ENCODE results near the gene CNOT1.
A peak's percentile ranks its signal among the peaks of the same experiment; 100 is the strongest.

Gene CNOT1

GRCh38 chr16:58516768-58517107 is 112.9 kb downstream of the CNOT1 start:
- DNase-seq (ENCODE audit: low read depth) = no peak

DNA sequence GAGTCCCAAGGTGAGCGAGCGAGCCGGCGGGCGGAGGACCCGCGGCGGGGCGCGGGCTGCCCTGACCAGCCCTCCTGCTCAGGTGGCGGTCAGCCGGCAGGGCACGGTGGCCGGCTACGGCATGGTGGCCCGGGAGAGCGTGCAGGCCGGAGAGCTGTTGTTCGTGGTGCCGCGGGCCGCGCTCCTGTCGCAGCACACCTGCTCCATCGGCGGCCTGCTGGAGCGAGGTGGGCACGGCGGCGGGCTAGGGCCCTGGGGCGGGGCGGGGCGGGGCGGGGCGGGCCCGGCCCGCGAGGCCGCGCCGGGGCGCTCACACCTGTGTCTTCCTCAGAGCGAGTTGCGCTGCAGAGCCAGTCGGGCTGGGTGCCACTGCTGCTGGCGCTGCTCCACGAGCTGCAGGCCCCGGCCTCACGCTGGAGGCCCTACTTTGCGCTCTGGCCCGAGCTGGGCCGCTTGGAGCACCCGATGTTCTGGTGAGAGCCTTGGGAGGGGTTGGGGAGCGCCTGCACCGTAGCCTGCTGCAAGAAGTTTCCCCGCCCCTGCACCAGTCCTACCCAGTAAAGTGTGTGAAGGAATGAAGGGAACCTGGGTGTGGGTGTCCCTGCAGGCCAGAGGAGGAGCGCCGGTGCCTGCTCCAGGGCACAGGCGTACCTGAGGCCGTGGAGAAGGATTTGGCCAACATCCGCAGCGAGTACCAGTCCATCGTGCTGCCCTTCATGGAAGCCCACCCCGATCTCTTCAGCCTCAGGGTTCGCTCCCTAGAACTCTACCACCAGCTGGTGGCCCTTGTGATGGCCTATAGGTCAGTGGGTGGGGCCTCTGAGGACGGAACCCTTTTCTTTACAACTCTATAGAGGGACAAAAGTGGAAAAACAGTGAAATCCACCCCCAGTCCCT is 113.5 kb downstream of the CNOT1 start:
- no peak for DNase-seq (ENCODE audit: low read depth)

GRCh38 chr16:58515125-58515870 is 114.3 kb downstream of the CNOT1 start, which contains the start of gene SETD6:
TSS of gene SETD6 (plus strand) at chr16:58515517. CDS start at chr16:58515538, 21 bp downstream.
- peak; percentile 75 for DNase-seq (ENCODE audit: low read depth)

DNA sequence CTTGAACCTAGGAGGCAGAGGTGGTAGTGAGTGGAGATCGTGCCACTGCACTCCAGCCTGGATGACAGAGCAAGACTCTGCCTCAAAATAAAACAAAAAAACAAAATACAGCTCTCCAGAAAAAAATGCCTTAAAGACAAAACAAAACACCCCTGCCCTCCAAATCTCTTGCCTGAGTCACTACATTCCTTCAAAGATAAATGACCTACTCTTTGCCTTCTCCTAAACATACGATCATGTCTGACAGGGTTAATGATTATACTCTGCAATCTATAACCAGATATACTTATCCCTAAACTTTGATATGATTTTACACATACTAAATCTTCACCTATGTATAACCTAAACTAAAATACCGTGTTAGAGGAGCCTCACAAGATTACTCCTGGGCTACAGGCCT is 115.8 kb downstream of the CNOT1 start:
- DNase-seq (ENCODE audit: low read depth) = no peak

GRCh38 chr16:58511933-58512815 is 117.5 kb downstream of the CNOT1 start:
- DNase-seq (ENCODE audit: low read depth) = peak; percentile 24

- no peak for DNase-seq (ENCODE audit: low read depth)
Observed at GRCh38 chr16:58510776-58511628, 118.6 kb downstream of the CNOT1 start.

- DNase-seq (ENCODE audit: low read depth) = no peak
Observed at GRCh38 chr16:58510097-58510775, 119.4 kb downstream of the CNOT1 start.

- no peak for DNase-seq (ENCODE audit: low read depth)
Observed at GRCh38 chr16:58509256-58510096, 120.2 kb downstream of the CNOT1 start.

DNA sequence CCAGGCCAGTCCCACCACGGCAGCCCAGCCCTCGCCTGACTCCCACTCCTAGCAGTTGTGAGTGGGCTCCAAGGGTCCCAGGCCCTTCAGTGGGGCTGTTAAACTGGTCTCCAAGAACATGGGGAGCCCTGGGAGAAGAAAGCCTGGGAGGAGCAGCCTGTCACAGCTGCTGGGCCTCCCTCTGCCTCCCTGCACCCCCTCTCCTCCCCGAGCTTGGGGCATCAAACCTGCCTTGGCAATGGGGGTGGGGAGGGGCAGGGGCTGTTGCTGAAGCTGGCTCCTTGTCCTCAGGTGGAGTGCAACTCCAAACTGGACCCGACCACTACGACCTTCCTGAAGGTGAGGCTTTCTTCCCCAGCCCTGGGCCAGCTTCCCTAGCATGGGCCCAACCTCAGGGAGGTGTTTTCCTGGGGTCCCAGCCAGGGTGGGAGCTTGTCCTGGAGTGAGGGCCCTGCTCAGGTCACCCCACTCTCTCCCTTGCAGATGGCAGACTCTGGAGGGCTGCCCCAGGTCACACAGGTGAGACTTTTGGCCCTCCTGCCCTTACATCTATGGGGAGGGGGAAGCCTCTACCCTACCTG is 120.9 kb downstream of the CNOT1 start:
- no peak for DNase-seq (ENCODE audit: low read depth)

- DNase-seq (ENCODE audit: low read depth) = no peak
Observed at GRCh38 chr16:58507963-58508670, 121.5 kb downstream of the CNOT1 start.

GRCh38 chr16:58507195-58507962 is 122.2 kb downstream of the CNOT1 start:
- DNase-seq (ENCODE audit: low read depth) = no peak

- no peak for DNase-seq (ENCODE audit: low read depth)
Observed at GRCh38 chr16:58506241-58507194, 123.1 kb downstream of the CNOT1 start.

DNA sequence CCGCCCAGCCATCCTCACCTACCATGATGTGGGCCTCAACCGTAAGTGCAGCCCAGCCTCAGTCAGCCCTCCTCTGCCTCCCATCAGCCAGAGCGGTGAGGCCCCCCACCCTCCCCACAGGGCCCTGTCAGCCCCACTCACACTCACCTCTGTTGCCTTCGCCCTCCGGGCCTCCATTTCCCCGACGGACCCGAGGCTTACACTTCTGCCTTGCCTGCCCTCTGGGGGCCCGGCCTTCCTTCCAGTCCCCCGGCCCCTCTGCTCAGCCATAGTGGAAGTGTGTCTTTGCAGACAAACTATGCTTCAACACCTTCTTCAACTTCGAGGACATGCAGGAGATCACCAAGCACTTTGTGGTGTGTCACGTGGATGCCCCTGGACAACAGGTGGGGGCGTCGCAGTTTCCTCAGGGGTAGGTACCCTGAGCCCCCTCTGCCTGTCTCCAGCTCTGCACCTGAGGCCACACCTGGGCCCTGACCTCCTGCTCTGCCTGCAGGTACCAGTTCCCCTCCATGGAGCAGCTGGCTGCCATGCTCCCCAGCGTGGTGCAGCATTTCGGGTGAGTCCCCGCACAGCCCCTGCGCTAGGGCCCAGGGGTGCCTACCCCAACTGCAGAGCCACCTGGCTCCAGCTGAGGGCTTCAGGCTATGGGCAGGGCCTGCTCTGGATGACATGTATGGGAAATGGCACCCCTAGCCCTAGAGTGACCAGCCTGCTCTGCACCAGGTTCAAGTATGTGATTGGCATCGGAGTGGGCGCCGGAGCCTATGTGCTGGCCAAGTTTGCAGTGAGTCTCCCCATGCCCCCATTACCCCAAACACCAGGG is 125.5 kb downstream of the CNOT1 start:
- DNase-seq (ENCODE audit: low read depth) = no peak

- no peak for DNase-seq (ENCODE audit: low read depth)
Observed at GRCh38 chr16:58503166-58503862, 126.3 kb downstream of the CNOT1 start.
